NK-92 treated with Interleukin-12 subunit alpha and Interleukin-12 subunit beta, amount 100 ng/mL, for 24 hours (cell line): ENCODE results near the gene CCDC24.

Experiments used
- DNase-seq: peaks from one replicate; lab custom pipeline; 2025; lab: John Stamatoyannopoulos, UW

CCDC24 gene

DNA sequence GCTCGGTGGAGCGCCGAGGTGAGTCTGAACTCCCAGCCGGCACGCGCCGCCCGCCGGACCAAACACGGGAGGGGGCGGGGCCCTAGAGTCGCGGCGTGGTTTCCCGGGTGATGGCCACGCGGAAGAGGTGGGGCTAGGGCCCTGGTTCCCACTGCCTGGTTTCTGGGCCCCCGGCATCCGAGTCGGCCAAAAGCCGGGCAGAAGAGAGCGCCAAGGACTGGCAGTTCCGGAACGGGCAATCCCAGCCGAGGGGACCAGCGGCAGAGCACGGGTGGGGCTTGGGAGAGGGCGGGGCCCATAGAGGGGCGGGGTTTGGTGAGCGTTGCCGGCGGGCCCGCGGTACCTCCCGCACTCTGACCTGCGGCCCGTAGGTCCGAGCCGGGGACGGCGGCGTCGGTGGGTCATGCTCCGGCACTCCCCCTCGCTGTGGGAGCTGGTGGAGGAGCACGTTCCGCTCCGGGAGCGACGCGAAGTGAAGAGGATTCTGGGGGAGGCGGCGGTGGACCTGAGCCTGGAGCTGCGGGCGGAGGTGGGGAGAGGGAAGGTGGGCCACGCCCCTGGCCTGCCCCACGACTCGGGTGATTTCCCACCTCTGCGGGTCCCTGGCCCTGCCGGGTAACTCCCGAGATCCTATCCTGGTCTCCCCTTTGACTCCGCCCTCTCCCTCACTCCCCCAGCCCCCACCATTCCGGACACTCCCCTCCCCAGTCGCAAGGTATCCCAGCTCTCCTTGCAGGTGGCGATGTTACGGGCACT, at the start of gene CCDC24:
Gene CCDC24 (plus strand): TSS at position 124 of the 756 bp plus-strand sequence. CDS start 280 bp downstream, at position 404.
- DNase-seq, result peak; percentile 59

DNA sequence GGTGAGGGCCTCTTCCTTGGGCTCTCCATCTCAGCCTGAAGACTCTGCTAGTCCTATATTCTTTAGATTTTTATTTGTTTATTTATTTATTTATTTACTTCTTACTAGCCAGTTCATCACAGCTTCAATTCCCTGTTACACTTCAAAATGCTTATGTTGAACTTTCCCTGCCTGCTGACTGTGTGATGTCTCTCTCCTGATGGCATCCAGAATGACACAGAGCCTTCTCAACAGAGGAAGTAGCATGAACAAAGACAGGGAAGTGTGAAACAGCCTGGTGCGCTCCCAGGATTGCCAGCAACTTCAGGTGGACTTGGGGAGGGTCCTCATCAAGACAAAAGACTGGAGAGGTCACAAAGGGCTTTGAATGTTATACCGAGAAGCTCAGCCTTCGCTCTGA, 49.0 kb upstream of the CCDC24 start:
- DNase-seq, result no peak

GRCh38 chr1:43944860-43945259, 46.5 kb upstream of the CCDC24 start:
- DNase-seq, result no peak

- no peak for DNase-seq
Observed at GRCh38 chr1:43945674-43946235, 45.6 kb upstream of the CCDC24 start.

DNA sequence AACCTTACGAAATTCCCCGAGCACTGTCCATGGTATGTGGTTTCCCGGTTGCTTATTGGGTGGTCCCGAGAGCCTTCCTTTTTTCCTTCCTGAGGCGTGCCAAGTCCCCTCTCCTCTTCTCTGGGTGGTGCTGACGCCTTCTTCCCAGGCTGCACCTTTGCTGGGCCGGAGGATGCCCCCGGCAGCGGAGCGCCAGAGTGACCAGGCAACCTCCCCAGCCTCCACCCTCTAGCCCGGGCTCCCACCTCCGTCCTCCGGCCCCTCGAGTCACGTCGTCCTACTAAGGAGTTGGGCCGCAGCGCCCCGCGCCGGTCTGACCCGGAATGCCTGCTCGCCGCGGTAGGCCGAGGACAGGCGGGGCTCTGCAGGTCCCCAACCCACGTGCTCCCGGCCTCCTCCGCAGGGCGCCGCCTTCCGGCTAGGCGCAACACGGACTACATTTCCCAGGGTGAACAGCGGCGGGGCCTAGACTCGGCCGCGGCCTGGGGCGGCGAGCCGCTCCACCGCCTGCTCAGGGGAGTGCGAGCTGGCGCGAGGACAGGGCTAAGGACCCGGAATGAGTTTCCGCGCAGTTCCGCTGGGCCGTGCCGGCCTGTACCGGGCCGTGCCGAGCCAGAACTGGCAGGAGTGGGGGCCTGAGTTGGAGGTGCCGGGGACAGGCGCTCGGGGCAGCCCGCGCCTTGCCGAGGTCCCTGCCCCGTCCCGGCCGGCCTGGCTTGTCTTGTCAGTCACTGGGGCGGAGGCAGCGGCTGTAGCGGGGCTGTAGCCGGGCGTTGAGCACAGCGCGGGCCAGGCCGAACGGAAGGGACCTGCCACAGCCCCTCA, 45.0 kb upstream of the CCDC24 start, which contains the start of gene IPO13:
Gene IPO13 (plus strand): TSS at position 715 of the 825 bp plus-strand sequence. CDS start 651 bp downstream, outside the sequence.
- peak; percentile 94 for DNase-seq

DNA sequence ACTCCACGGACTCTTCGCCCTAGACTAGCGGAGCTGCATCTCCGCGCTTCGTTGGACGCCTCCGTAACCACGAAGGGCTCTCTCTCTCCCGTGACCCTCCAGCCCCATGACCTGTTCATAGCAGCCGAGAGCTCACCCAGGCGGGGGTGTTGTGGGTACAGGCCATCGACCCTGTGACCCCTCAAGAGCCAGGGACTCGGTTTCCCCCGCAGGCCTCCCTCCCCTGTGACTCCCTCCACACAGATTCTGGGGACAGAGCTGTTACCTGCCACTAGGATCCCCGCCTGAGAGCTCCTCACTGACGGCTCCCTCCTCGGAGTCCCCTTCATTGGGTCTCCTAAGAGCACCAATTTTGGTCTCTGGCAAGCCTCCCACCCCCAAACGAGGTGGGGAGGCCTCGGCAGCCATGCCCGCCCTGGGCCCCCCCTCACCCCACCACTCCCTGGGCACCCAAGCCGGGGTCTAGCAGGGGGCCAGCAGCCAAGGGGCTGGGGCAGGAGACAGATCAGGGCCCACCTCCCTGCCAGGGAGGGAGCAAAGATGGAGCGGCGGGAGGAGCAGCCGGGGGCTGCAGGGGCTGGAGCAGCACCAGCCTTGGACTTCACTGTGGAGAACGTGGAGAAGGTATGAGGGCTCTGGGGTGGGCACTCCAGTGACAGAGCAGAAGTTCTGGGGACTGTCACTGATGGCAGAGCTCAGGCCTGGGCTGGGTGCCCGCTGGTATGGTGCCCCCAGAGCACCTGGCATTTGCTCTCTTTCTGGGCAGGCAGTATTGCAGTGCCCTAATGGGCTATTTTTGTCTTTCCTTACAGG, 44.1 kb upstream of the CCDC24 start:
- DNase-seq, result no peak

- no peak for DNase-seq
Observed at GRCh38 chr1:43947874-43948437, 43.4 kb upstream of the CCDC24 start.

GRCh38 chr1:43949678-43950077, 41.7 kb upstream of the CCDC24 start:
- DNase-seq, result no peak

GRCh38 chr1:43951021-43951985, 40.1 kb upstream of the CCDC24 start:
- no peak for DNase-seq

DNA sequence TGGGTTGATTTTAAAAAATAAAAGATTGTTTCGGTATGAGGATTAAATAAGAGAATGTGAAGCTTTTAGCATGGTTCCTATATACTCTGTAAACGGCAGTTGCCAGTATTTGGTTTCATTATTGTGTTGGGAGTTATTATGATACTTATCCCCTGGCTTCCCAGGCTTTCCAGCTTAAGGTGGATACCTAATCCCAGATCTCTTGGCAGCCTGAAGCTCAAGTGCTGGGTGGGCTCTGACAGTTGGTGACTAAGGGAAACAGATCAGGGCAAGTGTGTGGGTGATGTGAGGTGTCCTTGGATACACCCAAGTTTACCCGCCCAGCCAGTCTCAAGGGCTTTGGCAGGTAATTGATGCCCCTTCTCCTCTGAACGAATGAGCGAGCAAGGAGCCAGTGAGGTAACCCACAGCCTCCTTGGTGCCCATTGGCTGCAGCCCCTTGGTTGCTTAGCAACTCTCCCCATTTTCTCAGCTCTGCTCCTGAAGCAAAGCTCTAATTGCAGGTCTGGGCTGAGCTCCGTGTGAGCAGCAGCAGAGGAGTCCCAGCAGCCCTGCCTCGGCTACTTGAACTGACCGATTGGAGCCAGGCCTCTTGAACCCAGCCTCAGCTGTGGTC, 38.6 kb upstream of the CCDC24 start:
- DNase-seq, result no peak

DNA sequence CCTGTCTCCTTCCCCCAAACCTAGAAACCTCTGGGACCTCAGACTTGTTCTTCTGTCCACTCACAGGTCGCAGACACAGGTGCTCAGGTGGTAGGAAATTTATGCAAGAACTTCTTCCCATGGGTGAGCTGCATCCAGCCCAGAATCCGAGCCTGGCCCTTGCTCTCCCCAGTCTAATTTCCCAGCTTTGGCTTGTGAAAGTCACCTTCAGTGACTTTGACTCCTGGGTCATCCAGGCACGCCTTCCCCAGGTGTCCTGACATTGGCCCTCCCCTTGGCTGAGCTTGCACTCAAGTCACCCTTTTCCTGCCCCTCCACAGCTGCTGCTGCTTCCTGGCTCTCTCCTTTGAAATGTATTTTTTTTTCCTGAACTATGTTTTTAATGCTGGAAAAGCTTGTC, 38.0 kb upstream of the CCDC24 start:
- no peak for DNase-seq

DNA sequence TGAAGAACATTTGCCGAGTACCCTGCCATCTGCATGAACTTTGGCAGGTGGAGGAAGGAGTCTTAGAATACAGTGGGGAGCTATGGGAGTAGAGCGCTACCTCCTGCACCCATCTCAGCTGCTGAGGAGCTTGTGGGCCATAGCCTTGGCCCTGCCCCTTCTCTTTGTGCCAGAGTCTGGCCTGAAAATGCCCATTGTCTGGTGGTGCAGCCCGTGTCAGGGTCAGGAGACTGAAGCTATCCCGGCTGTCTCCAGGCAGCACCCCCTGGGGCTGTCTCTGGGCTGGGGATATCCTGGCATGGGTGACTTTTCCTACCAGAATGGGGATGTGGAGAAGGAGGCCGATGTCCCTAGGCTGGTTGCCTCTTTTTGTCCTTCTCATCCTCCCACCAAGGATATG, 37.4 kb upstream of the CCDC24 start:
- no peak for DNase-seq

DNA sequence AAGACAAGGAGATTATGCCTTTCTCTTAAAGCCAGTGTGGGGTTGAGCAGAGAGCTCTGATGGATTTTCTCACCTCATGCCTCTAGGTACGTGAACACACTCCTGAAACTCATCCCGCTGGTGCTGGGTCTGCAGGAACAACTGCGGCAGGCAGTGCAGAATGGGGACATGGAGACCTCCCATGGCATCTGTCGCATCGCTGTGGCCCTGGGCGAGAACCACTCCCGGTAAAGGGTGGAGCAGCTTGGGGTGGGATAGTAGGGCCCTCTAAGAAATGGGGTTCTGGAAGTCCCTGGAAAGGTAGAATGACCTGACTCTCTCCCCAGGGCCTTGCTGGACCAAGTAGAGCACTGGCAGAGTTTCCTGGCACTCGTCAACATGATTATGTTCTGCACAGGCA, 35.2 kb upstream of the CCDC24 start:
- no peak for DNase-seq

GRCh38 chr1:43957407-43958040, 33.9 kb upstream of the CCDC24 start:
- no peak for DNase-seq

- no peak for DNase-seq
Observed at GRCh38 chr1:43958351-43959255, 32.8 kb upstream of the CCDC24 start.

DNA sequence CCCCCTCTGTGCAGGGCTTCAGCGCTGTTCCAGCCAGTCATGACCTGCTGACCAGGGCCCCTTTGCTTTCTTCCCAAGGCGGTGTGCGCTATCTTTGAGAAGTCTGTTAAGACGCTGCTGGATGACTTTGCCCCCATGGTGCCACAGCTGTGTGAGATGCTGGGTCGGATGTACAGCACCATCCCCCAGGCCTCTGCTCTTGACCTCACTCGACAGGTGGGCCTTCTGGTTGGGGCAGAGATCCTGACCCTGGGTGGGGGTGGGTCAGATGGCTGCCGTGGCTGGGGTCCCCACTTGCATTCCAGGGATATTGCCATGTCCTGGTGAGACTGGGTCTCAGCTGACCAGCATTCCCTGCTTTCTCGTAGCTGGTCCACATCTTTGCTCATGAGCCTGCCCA, 30.6 kb upstream of the CCDC24 start:
- no peak for DNase-seq

DNA sequence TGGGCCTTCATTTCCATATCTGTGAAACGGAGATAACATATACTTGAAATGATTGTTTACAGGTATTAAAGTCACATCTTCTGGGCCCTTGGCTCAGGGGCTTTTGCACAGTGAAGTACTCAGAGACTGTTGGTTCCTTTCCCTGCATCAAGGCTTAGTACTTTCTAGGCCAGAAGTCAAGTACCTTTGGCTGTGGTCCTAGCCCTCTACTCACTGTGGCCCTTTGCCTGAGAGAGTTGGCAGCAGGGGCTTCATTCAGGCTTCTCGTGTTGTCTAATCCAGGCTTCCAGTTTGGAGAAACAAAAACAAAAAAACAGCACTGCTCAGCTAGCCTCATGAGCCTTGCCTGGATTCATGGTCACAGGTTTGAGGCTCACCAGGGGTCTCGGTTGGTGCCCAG, 29.7 kb upstream of the CCDC24 start:
- no peak for DNase-seq

DNA sequence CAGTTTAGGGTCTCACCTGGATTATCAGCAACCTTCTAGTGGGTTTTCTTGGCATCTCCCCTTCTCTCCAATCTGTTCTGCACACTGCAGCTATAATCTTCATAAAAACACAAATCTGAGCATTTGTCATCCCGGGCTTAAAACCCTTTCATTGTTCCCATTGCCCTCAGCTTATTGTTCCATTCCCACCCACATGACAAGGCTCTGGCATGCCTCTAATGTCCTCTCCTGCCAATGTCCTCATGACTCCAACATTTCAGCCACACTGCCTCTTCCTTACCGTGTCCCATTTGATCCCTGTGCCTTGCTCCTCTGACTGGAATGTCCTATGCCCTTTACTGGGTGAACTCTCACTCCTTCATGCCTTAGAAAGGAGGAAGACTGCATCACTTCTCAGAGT, 29.1 kb upstream of the CCDC24 start:
- DNase-seq, result no peak
